Liver (tissue), 9 donors: ENCODE results near the gene OPHN1. TPM values are rescaled to one million over a fixed set of nuclear protein-coding genes. Genes with fewer than 3 reads are reported as not detected.

Experiments used
- DNase-seq: peaks from one replicate; pipeline ENCODE4 v3.0.0-alpha.2; 2017; ENCODE audit warnings: low spot score
- H3K27ac ChIP-seq, 2 donors: one replicate each; pipeline ENCODE4 v1.7.0; 2013; ENCODE audit warnings: inconsistent platforms in 2 of 2, low read length in 2 of 2, control low read depth in 1 of 2, low read depth in 1 of 2, mild to moderate bottlenecking in 1 of 2
- H3K27me3 ChIP-seq, 4 donors: one replicate each; pipeline versions ENCODE4 v1.6.1 to v1.7.0; 2013; ENCODE audit warnings: low read length in 3 of 4, inconsistent platforms in 1 of 4, mild to moderate bottlenecking in 1 of 4, moderate library complexity in 1 of 4; ENCODE audit not compliant: control insufficient read depth in 4 of 4, insufficient read depth in 4 of 4
- H3K36me3 ChIP-seq, 4 donors: one replicate each; pipeline versions ENCODE4 v1.6.1 to v1.7.0; 2013; ENCODE audit warnings: low read length in 3 of 4, mild to moderate bottlenecking in 3 of 4, low read depth in 1 of 4, moderate library complexity in 1 of 4; ENCODE audit not compliant: control insufficient read depth in 4 of 4, insufficient read depth in 3 of 4
- H3K4me1 ChIP-seq, 4 donors: one replicate each; pipeline versions ENCODE4 v1.6.1 to v1.7.0; 2013; ENCODE audit warnings: low read length in 3 of 4, mild to moderate bottlenecking in 3 of 4, moderate library complexity in 1 of 4; ENCODE audit not compliant: control insufficient read depth in 4 of 4, insufficient read depth in 4 of 4
- H3K4me3 ChIP-seq, 3 donors: one replicate each; pipeline versions ENCODE4 v1.6.1 to v1.7.0; 2013; ENCODE audit warnings: low read length in 3 of 3, control low read depth in 1 of 3, low read depth in 1 of 3, mild to moderate bottlenecking in 1 of 3
- H3K9ac ChIP-seq, 2 donors: one replicate each; pipeline ENCODE4 v1.7.0; 2013; ENCODE audit warnings: low read length in 2 of 2, mild to moderate bottlenecking in 2 of 2, moderate library complexity in 2 of 2, control low read depth in 1 of 2, low read depth in 1 of 2
- H3K9me3 ChIP-seq, 4 donors: one replicate each; pipeline versions ENCODE4 v1.6.1 to v1.7.0; 2013; ENCODE audit warnings: low read length in 3 of 4; ENCODE audit not compliant: control insufficient read depth in 4 of 4
- FOXA1 ChIP-seq: IDR thresholded peaks from 2 replicates; pipeline ENCODE4 v1.6.1; 2016; ENCODE audit warnings: antibody characterized with exemption
- GABPA ChIP-seq, 2 donors: IDR thresholded peaks in 1 of 2; conservative IDR thresholded peaks in 1 of 2; 2 replicates each; pipeline ENCODE4 v1.6.1; 2016; ENCODE audit warnings: antibody characterized with exemption in 2 of 2, mild to moderate bottlenecking in 1 of 2, moderate library complexity in 1 of 2
- HNF4A ChIP-seq, 2 donors: conservative IDR thresholded peaks; 2 replicates each; pipeline ENCODE4 v1.6.1; 2016; ENCODE audit warnings: antibody characterized with exemption in 2 of 2, mild to moderate bottlenecking in 2 of 2
- HNF4G ChIP-seq: IDR thresholded peaks from 2 replicates; pipeline ENCODE4 v1.6.1; 2016; ENCODE audit warnings: antibody characterized with exemption
- RXRA ChIP-seq, 2 donors: IDR thresholded peaks; 2 replicates each; pipeline ENCODE4 v1.6.1; 2017 to 2018; ENCODE audit warnings: antibody characterized with exemption in 2 of 2, mild to moderate bottlenecking in 1 of 2
- TAF1 ChIP-seq: conservative IDR thresholded peaks from 2 replicates; pipeline ENCODE4 v1.6.1; 2016; ENCODE audit warnings: antibody characterized with exemption, mild to moderate bottlenecking
- YY1 ChIP-seq: IDR thresholded peaks from 2 replicates; pipeline ENCODE4 v1.6.1; 2016; ENCODE audit warnings: antibody characterized with exemption, mild to moderate bottlenecking
- WGBS: extraction: QIAGEN DNeasy Blood & Tissue Kit; methylation state at CpG from one replicate; pipeline ENCODE4 v1.1.7; 2013; 5-methylcytosine and 5-hydroxymethylcytosine counted together
- polyA plus RNA-seq, 2 donors: library from polyadenylated mRNA; stranded (reverse) in 1 of 2; unstranded in 1 of 2; fragments of 200-250 nt in 1 of 2; fragments of >200 nt in 1 of 2; fragmentation: Nextera tagmentation in 1 of 2; extraction: Ambion mirVana in 1 of 2; gene quantifications; one replicate each; pipeline versions ENCODE4 v1.2.1 to v1.2.3, GENCODE V29; 2013 to 2015
- total RNA-seq, 2 donors: library from RNA; depleted of rRNA; stranded (reverse); fragments of >200 nt; gene quantifications; one replicate each; pipeline ENCODE4 v1.2.3, GENCODE V29; 2014
- TF ChIP-seq, protein P1 (sequence below): IDR thresholded peaks from 2 replicates; pipeline ENCODE4 v1.6.1; 2016; ENCODE audit warnings: antibody characterized with exemption
- TF ChIP-seq, protein P2 (sequence below): IDR thresholded peaks from 2 replicates; pipeline ENCODE4 v1.6.1; 2016; ENCODE audit warnings: antibody characterized with exemption
- TF ChIP-seq, protein P3 (sequence below): IDR thresholded peaks from 2 replicates; pipeline ENCODE4 v1.6.1; 2016; ENCODE audit warnings: antibody characterized with exemption
- TF ChIP-seq, protein P4 (sequence below): IDR thresholded peaks from 2 replicates; pipeline ENCODE4 v1.6.1; 2016; ENCODE audit warnings: antibody characterized with exemption, mild to moderate bottlenecking
- donor health status: healthy.
- donor health status: healthy.
- donor health status: healthy.
- donor health status: healthy.
- donor health status: healthy.

The OPHN1 gene
- total and polyA plus RNA-seq, 4 donors: 0.17 to 1.2 (median 0.60) TPM

DNA sequence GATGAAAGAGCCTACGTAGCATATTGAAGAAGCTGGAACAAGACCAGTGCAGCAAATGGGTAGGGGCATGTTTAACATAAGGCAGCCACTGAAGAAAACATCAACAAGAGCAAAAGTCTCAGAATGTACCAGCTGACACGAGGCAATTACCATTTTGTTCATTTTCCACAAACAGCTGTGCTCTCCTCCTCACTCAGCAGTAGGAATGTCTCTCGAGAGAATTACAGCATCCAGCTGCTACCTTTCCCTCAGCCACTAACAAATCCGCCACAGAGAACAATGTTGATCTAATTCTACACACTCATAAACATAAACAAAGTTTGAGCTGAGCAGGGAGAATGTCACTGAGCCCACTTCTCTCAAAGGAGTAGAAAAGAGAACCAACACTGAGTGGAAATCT, 68.0 kb downstream of the OPHN1 start:
- DNase-seq: no peak
- WGBS: 85% methylated on average over 4 of the region's 4 CpGs

DNA sequence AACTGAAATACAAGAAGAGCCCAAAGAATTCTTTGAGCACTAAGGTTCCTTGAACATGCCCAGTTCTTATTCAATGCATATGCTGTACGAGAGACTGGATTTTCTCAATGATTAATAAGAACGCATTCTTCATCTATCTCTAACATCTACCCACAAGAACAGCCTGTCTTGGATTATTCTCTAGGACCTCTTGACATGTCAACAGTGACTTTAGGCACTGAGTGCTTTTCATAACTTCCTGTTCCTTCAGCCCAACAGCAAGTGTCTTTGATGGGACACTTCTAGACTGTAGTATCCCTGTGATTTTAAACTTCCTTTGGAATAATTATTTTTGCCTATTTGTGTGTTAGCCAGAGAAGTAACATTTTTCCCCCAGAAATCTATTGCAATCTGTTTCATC, 69.3 kb downstream of the OPHN1 start:
- H3K4me3 ChIP-seq: no peak overlapping the region
- TF ChIP-seq TAF1 (no peak), HNF4A (conservative IDR thresholded peaks at IDR 0.05) (no peak), GABPA (IDR thresholded peaks at IDR 0.05 in 1 of 2, conservative IDR thresholded peaks at IDR 0.05 in 1 of 2) (no peak), FOXA1 (no peak), HNF4G (no peak), YY1 (no peak), RXRA (IDR thresholded peaks at IDR 0.05) (no peak)
- TF ChIP-seq, protein P1, sequence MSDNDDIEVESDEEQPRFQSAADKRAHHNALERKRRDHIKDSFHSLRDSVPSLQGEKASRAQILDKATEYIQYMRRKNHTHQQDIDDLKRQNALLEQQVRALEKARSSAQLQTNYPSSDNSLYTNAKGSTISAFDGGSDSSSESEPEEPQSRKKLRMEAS: no peak
- TF ChIP-seq, protein P2, sequence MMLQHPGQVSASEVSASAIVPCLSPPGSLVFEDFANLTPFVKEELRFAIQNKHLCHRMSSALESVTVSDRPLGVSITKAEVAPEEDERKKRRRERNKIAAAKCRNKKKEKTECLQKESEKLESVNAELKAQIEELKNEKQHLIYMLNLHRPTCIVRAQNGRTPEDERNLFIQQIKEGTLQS: no peak
- 94% methylated on average over 2 of the region's 2 CpGs for WGBS
- no peaks in the 10 kb centered on the region for H3K4me1 ChIP-seq
- H3K9me3 ChIP-seq: no peaks in the 10 kb centered on the region
- H3K36me3 ChIP-seq: no peaks in the 10 kb centered on the region
- H3K27me3 ChIP-seq: peaks cover 0 to 2% (median 0%) of the 10 kb centered on the region in 4 donors
- DNase-seq: no peak
- no peak overlapping the region for H3K27ac ChIP-seq
- H3K9ac ChIP-seq: no peak overlapping the region

More for the DNA sequence above, 68.0 kb downstream of the OPHN1 start:
- Histone ChIP-seq H3K27ac (no peak overlapping the region), H3K4me1 (no peaks in the 10 kb centered on the region), H3K4me3 (no peak overlapping the region), H3K36me3 (no peaks in the 10 kb centered on the region), H3K9me3 (peaks cover 0 to 7% (median 0%) of the 10 kb centered on the region in 4 donors), H3K9ac (no peak overlapping the region), H3K27me3 (peaks cover 0 to 2% (median 0%) of the 10 kb centered on the region in 4 donors)
- TF ChIP-seq RXRA (IDR thresholded peaks at IDR 0.05): no peak
- TF ChIP-seq, protein P3, sequence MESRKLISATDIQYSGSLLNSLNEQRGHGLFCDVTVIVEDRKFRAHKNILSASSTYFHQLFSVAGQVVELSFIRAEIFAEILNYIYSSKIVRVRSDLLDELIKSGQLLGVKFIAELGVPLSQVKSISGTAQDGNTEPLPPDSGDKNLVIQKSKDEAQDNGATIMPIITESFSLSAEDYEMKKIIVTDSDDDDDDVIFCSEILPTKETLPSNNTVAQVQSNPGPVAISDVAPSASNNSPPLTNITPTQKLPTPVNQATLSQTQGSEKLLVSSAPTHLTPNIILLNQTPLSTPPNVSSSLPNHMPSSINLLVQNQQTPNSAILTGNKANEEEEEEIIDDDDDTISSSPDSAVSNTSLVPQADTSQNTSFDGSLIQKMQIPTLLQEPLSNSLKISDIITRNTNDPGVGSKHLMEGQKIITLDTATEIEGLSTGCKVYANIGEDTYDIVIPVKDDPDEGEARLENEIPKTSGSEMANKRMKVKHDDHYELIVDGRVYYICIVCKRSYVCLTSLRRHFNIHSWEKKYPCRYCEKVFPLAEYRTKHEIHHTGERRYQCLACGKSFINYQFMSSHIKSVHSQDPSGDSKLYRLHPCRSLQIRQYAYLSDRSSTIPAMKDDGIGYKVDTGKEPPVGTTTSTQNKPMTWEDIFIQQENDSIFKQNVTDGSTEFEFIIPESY: no peak

DNA sequence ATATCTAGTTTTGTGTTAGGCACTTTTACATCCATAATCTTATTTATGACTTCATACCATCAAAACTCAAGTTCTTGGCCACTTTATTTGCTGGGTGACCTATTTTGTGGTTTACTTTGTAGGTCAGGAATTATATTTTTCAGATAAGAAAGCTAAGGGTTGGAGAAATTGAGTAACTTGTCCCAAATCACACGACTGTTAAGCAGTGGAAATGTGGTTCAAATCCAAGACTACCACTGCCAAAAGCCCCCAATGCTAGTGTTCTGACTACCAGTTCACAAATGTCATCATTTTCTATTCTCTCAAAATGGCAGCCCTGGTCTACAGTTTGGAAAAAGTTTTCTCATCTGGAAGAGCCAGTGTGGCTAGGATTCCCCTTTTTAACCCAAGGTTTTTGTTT, 74.6 kb downstream of the OPHN1 start:
- Histone ChIP-seq H3K27ac (no peak overlapping the region), H3K9ac (no peak overlapping the region), H3K27me3 (no peaks in the 10 kb centered on the region), H3K36me3 (no peaks in the 10 kb centered on the region), H3K4me3 (no peak overlapping the region), H3K9me3 (no peaks in the 10 kb centered on the region), H3K4me1 (no peaks in the 10 kb centered on the region)
- WGBS: 80% methylated on average over 1 of the region's 1 CpG
- TF ChIP-seq HNF4G: no peak
- TF ChIP-seq, protein P2: no peak
- TF ChIP-seq, protein P4, sequence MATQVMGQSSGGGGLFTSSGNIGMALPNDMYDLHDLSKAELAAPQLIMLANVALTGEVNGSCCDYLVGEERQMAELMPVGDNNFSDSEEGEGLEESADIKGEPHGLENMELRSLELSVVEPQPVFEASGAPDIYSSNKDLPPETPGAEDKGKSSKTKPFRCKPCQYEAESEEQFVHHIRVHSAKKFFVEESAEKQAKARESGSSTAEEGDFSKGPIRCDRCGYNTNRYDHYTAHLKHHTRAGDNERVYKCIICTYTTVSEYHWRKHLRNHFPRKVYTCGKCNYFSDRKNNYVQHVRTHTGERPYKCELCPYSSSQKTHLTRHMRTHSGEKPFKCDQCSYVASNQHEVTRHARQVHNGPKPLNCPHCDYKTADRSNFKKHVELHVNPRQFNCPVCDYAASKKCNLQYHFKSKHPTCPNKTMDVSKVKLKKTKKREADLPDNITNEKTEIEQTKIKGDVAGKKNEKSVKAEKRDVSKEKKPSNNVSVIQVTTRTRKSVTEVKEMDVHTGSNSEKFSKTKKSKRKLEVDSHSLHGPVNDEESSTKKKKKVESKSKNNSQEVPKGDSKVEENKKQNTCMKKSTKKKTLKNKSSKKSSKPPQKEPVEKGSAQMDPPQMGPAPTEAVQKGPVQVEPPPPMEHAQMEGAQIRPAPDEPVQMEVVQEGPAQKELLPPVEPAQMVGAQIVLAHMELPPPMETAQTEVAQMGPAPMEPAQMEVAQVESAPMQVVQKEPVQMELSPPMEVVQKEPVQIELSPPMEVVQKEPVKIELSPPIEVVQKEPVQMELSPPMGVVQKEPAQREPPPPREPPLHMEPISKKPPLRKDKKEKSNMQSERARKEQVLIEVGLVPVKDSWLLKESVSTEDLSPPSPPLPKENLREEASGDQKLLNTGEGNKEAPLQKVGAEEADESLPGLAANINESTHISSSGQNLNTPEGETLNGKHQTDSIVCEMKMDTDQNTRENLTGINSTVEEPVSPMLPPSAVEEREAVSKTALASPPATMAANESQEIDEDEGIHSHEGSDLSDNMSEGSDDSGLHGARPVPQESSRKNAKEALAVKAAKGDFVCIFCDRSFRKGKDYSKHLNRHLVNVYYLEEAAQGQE: no peak
- TF ChIP-seq GABPA (IDR thresholded peaks at IDR 0.05 in 1 of 2, conservative IDR thresholded peaks at IDR 0.05 in 1 of 2): no peak
- DNase-seq: no peak
